Measurements from ENCODE around the gene MAPK13.
"Not testable (repeated sequence)": the region's sequence is repeated elsewhere in the genome, so short reads cannot be mapped to it uniquely, and the experiment has no call there.

The MAPK13 gene

DNA sequence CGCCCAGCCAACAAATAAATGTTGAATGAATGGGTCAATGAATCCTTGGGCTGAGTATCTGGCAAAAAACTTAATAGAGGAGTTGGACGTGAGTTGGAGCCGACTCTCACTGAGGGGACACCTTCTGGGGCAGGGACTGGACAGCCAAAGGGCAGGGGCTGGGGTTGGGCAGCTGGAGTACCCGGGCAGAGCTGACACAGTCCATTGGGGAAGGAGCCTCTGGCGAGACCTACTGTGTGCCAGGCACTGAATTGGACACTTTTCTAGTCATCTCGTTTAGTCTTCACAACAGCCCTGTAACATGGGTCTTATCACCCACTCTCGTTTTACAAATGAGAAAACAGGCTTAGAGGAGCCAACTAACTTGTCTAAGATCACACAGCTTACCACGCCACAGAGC, 4.7 kb upstream of the MAPK13 start:
- ChIA-PET POLR2A (no interaction called here), CTCF (interaction anchor here (1.1 to 4.3 kb wide), 3 partner anchors 9 to 97 kb away, joined by 3 to 24 read pairs (median 5); no protein-coding TSS in a partner anchor)
- TF ChIP-seq, protein P1, sequence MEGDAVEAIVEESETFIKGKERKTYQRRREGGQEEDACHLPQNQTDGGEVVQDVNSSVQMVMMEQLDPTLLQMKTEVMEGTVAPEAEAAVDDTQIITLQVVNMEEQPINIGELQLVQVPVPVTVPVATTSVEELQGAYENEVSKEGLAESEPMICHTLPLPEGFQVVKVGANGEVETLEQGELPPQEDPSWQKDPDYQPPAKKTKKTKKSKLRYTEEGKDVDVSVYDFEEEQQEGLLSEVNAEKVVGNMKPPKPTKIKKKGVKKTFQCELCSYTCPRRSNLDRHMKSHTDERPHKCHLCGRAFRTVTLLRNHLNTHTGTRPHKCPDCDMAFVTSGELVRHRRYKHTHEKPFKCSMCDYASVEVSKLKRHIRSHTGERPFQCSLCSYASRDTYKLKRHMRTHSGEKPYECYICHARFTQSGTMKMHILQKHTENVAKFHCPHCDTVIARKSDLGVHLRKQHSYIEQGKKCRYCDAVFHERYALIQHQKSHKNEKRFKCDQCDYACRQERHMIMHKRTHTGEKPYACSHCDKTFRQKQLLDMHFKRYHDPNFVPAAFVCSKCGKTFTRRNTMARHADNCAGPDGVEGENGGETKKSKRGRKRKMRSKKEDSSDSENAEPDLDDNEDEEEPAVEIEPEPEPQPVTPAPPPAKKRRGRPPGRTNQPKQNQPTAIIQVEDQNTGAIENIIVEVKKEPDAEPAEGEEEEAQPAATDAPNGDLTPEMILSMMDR (IDR thresholded peaks at IDR 0.05; ENCODE audit: control extremely low read depth, extremely low read depth, low read depth, missing control alignments): no peak
- DNase-seq (ENCODE audit: extremely low spot score): no peak

DNA sequence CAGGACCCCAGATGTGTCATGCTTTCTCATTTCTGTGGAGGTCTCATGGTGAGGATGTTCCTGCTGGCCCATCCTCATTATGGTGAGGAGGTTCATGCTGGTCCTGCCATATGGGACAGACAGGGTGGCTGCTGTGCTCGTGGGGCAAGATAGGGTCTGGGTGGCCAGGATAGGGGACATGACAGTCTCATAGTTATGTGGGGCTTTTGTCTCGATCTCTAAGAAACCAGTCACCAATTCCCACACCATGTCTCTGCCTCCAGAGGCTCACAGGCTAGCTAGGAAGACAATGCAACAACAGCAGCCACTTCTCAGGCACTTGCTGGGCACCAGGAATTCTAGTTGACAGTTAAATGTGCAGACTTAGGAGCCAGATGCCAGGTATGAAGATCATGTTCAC, 4.2 kb upstream of the MAPK13 start:
- ChIA-PET CTCF (interaction anchor here (1.4 to 4.3 kb wide), 3 partner anchors 8 to 99 kb away, joined by 4 to 24 read pairs (median 5); partner anchors contain the start of gene MAPK14), POLR2A (no interaction called here)
- DNase-seq (ENCODE audit: extremely low spot score): no peak
- TF ChIP-seq, protein P1 (IDR thresholded peaks at IDR 0.05; ENCODE audit: control extremely low read depth, extremely low read depth, low read depth, missing control alignments): no peak

DNA sequence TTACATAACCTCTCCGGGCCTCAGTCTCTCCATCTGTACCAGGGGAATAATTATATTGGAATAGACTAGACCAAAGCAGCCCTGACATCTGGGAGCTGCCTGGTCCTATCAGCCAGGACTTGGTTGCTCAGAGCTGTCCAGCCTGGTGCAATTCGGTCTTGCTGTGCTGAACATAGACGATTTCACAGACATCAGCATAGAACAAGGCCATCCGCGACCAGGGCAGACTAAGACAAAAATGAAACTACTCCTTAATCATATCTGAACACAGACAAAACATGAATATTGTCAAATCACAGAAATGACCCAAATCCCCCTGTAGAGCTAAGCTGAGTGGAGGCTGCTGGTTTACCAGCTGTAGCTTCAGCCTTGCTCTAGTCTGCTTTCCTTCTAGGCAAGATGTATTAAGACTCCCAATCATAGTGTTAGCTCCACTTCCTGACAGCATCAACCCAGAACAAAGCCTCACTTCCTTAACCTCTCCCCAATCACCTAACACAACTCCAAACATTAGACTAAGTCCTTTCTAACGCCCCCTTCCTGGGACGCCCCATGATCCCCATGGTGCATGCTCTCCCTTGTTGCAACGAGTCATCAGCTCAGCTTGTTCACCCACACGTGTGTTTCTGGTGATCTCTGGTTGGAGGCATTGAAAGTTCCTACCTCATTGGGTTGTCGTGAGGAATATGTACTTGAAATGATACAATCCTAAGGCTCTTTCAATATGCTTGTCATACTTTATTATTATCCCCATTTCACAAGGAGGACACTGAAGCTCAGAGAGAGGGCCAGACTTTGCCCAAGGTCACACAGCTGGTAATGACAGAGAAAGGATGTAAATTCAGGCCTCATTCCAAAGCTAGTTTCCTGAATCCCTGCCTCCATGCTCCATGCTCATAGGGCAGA, 3.5 kb upstream of the MAPK13 start:
- POLR2A ChIA-PET: no interaction called here

DNA sequence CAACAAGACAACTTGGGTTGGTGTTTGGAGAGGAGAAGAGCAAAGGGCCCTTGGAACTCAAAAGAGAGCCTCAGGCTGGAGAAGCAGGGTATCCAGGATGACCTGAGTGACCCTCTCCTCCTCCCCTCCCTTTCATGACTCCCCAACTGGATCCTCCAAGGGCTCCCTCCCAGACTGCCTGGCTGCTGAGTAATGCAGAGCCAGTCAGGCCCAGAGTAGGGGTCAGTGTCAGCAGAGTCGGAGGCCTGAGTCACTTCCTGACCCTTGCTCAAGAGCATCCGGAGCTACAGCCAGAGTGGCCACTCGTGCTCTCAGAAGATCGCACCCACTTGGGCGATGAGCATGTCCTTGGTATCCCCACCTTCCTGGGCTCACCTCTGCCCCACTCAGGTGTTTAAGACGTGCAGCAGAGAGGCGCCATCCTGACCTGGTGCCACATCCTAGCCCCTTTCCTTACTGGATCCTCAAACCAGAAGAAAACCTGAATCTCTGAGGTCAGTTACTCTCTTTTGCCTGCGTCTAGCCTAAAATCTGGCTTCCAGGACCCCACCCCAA, 2.8 kb upstream of the MAPK13 start:
- CTCF ChIA-PET: interaction anchor here (1.0 to 4.3 kb wide), 3 partner anchors 7 to 100 kb away, joined by 4 to 24 read pairs (median 5); partner anchors contain the start of gene MAPK14
- DNase-seq (ENCODE audit: extremely low spot score): no peak
- TF ChIP-seq, protein P1 (IDR thresholded peaks at IDR 0.05; ENCODE audit: control extremely low read depth, extremely low read depth, low read depth, missing control alignments): no peak
- POLR2A ChIA-PET: no interaction called here

More for the DNA sequence above, 3.5 kb upstream of the MAPK13 start:
- no peak for DNase-seq (ENCODE audit: extremely low spot score)
- CTCF ChIA-PET: interaction anchor here (1.0 to 4.3 kb wide), 4 partner anchors 8 to 99 kb away, joined by 4 to 24 read pairs (median 5); partner anchors contain the start of gene MAPK14
- TF ChIP-seq, protein P1 (IDR thresholded peaks at IDR 0.05; ENCODE audit: control extremely low read depth, extremely low read depth, low read depth, missing control alignments): no peak

DNA sequence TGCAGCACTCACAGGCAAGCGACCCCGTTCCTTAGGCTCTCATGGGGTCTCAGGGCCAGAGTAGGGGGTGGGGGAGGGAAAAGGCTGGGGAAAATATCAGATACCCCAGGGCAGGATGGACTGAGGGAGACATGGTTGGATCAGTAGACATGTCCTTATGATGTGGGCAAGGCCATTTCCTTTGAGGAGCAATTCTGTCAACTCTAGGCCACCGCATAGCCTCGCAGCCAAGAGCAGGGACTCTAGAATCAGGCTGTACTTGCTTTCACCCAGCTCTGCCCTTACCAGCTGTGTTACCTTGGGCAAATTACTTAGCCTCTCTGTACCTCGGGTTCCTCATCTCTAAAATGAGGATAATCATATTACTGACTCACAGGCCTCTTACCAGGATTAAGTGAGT, 2.2 kb upstream of the MAPK13 start:
- no peak for DNase-seq (ENCODE audit: extremely low spot score)
- TF ChIP-seq, protein P1 (IDR thresholded peaks at IDR 0.05; ENCODE audit: control extremely low read depth, extremely low read depth, low read depth, missing control alignments): no peak
- ChIA-PET POLR2A (no interaction called here), CTCF (no interaction called here)

DNA sequence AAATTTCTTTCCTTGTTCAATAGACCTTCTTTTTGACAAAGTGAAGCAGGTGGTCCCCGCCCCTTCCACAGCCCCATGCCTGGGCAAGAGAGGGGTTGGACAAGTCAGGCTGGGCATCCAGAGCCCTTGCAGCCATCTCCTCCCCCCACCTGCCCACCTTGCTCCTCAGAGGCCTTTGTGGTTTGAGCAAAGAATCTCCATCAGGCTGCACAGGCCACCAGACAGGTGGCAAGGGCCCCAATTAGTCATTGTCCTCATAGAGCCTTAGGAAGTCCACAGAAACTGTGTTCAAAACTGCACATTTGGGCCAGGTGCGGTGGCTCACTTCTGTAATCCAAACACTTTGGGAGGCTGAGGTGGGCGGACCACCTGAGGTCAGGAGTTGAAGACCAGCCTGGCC, 1.5 kb upstream of the MAPK13 start:
- ChIA-PET CTCF (interaction anchor here (3.6 to 4.0 kb wide), 2 partner anchors 7 to 16 kb away, joined by 14 to 20 read pairs; no protein-coding TSS in a partner anchor), POLR2A (no interaction called here)
- TF ChIP-seq, protein P1 (IDR thresholded peaks at IDR 0.05; ENCODE audit: control extremely low read depth, extremely low read depth, low read depth, missing control alignments): no peak
- DNase-seq (ENCODE audit: extremely low spot score): no peak

DNA sequence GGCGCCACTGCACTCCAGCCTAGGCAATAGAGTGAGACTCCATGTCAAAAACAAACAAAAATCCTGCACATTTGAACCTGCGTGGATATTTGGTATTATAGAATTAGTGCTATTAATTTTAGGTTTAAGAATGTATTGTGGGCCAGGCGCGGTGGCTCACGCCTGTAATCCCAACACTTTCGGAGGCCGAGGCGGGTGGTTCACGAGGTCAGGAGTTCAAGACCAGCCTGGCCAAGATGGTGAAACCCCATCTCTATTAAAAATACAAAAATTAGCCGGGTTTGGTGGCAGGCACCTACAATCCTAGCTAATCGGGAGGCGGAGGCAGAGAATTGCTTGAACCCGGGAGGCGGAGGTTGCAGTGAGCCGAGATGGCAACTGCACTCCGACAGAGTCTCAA, 979 bp upstream of the MAPK13 start:
- POLR2A ChIA-PET: interaction anchor here (0.6 kb wide), 1 partner anchor 176 kb away, joined by 5 read pairs; no protein-coding TSS in a partner anchor
- DNase-seq (ENCODE audit: extremely low spot score): not testable (repeated sequence)
- CTCF ChIA-PET: interaction anchor here (1.0 to 4.0 kb wide), 4 partner anchors 8 to 34 kb away, joined by 3 to 20 read pairs (median 11); no protein-coding TSS in a partner anchor

All from GM10248 (cell line).